HEK293 (cell line): ENCODE data around the gene LRRC8D.

Experiments used
- IKZF3 ChIP-seq: fragments of 450-650 bp; IDR thresholded peaks from 2 replicates; pipeline ENCODE4 v1.5.0; 2018; ENCODE audit warnings: missing biosample characterization, mild to moderate bottlenecking, missing genetic modification characterization, moderate library complexity
- KLF1 ChIP-seq: fragments of 450-650 bp; formaldehyde crosslinking; IDR thresholded peaks from 2 replicates; pipeline ENCODE4 v1.5.1; 2016; ENCODE audit warnings: missing biosample characterization, missing genetic modification characterization
- KLF9 ChIP-seq: fragments of 450-650 bp; formaldehyde crosslinking; IDR thresholded peaks from 2 replicates; pipeline ENCODE4 v1.5.1; 2016; ENCODE audit warnings: missing biosample characterization, missing genetic modification characterization, low read depth
- MYNN ChIP-seq: fragments of 450-650 bp; formaldehyde crosslinking; IDR thresholded peaks from 2 replicates; pipeline ENCODE4 v1.5.1; 2016; ENCODE audit warnings: missing biosample characterization, missing genetic modification characterization, borderline replicate concordance
- OSR2 ChIP-seq: fragments of 450-650 bp; formaldehyde crosslinking; IDR thresholded peaks from 2 replicates; pipeline ENCODE4 v1.5.1; 2016; ENCODE audit warnings: missing biosample characterization, missing genetic modification characterization
- SCRT2 ChIP-seq: fragments of 450-650 bp; formaldehyde crosslinking; IDR thresholded peaks from 2 replicates; pipeline ENCODE4 v1.5.1; 2016; ENCODE audit warnings: missing biosample characterization, missing genetic modification characterization
- SETDB1 ChIP-seq: IDR thresholded peaks from one replicate; pipeline ENCODE4 v1.6.1; 2017; ENCODE audit warnings: mild to moderate bottlenecking, low read length, moderate library complexity, mixed read lengths; ENCODE audit not compliant: insufficient read length
- SP3 ChIP-seq: fragments of 450-650 bp; formaldehyde crosslinking; IDR thresholded peaks from 2 replicates; pipeline ENCODE4 v1.5.1; 2016; ENCODE audit warnings: missing biosample characterization, missing genetic modification characterization
- ZBTB7A ChIP-seq: fragments of 450-650 bp; formaldehyde crosslinking; IDR thresholded peaks from 2 replicates; pipeline ENCODE4 v1.5.1; 2016; ENCODE audit warnings: low read depth, missing biosample characterization, missing genetic modification characterization
- ZBTB8A ChIP-seq: fragments of 450-650 bp; formaldehyde crosslinking; IDR thresholded peaks from 2 replicates; pipeline ENCODE4 v1.5.1; 2016; ENCODE audit warnings: missing biosample characterization, missing genetic modification characterization
- ZFHX2 ChIP-seq: fragments of 450-650 bp; formaldehyde crosslinking; conservative IDR thresholded peaks from 2 replicates; pipeline ENCODE4 v1.5.1; 2016; ENCODE audit warnings: missing biosample characterization, missing genetic modification characterization
- ZFP37 ChIP-seq: fragments of 450-650 bp; formaldehyde crosslinking; IDR thresholded peaks from 2 replicates; pipeline ENCODE4 v1.5.1; 2016; ENCODE audit warnings: missing biosample characterization, missing genetic modification characterization
- ZNF133 ChIP-seq: fragments of 450-650 bp; formaldehyde crosslinking; IDR thresholded peaks from 2 replicates; pipeline ENCODE4 v1.5.1; 2016; ENCODE audit warnings: missing biosample characterization, missing genetic modification characterization
- ZNF138 ChIP-seq: fragments of 450-650 bp; formaldehyde crosslinking; IDR thresholded peaks from 2 replicates; pipeline ENCODE4 v1.5.1; 2016; ENCODE audit warnings: missing biosample characterization, missing genetic modification characterization, borderline replicate concordance
- ZNF2 ChIP-seq: fragments of 450-650 bp; formaldehyde crosslinking; IDR thresholded peaks from 2 replicates; pipeline ENCODE4 v1.5.1; 2016; ENCODE audit warnings: missing biosample characterization, missing genetic modification characterization
- ZNF23 ChIP-seq: fragments of 450-650 bp; formaldehyde crosslinking; IDR thresholded peaks from 2 replicates; pipeline ENCODE4 v1.5.1; 2016; ENCODE audit warnings: missing biosample characterization, missing genetic modification characterization, borderline replicate concordance
- ZNF239 ChIP-seq: fragments of 450-650 bp; formaldehyde crosslinking; IDR thresholded peaks from 2 replicates; pipeline ENCODE4 v1.5.1; 2016; ENCODE audit warnings: missing biosample characterization, missing genetic modification characterization
- ZNF335 ChIP-seq: fragments of 450-650 bp; formaldehyde crosslinking; conservative IDR thresholded peaks from 2 replicates; pipeline ENCODE4 v1.5.1; 2016; ENCODE audit warnings: missing biosample characterization, missing genetic modification characterization
- ZNF366 ChIP-seq: fragments of 450-650 bp; formaldehyde crosslinking; conservative IDR thresholded peaks from 2 replicates; pipeline ENCODE4 v1.5.1; 2016; ENCODE audit warnings: missing biosample characterization, missing genetic modification characterization
- ZNF416 ChIP-seq: fragments of 450-650 bp; formaldehyde crosslinking; IDR thresholded peaks from 2 replicates; pipeline ENCODE4 v1.5.1; 2016; ENCODE audit warnings: missing biosample characterization, missing genetic modification characterization
- ZNF510 ChIP-seq: fragments of 450-650 bp; formaldehyde crosslinking; IDR thresholded peaks from 2 replicates; pipeline ENCODE4 v1.5.1; 2018; ENCODE audit warnings: mild to moderate bottlenecking, missing genetic modification characterization, missing biosample characterization; ENCODE audit not compliant: insufficient replicate concordance
- ZNF529 ChIP-seq: fragments of 450-650 bp; formaldehyde crosslinking; IDR thresholded peaks from 2 replicates; pipeline ENCODE4 v1.5.1; 2017; ENCODE audit warnings: missing genetic modification characterization, missing biosample characterization; ENCODE audit not compliant: insufficient replicate concordance
- ZNF555 ChIP-seq: fragments of 450-650 bp; formaldehyde crosslinking; conservative IDR thresholded peaks from 2 replicates; pipeline ENCODE4 v1.5.1; 2017; ENCODE audit warnings: missing biosample characterization, mild to moderate bottlenecking, missing genetic modification characterization, inconsistent platforms
- ZNF571 ChIP-seq: fragments of 450-650 bp; formaldehyde crosslinking; IDR thresholded peaks from 2 replicates; pipeline ENCODE4 v1.5.0; 2017; ENCODE audit warnings: missing biosample characterization, missing genetic modification characterization
- ZNF610 ChIP-seq: fragments of 450-650 bp; formaldehyde crosslinking; IDR thresholded peaks from 2 replicates; pipeline ENCODE4 v1.5.1; 2016; ENCODE audit warnings: missing biosample characterization, missing genetic modification characterization, borderline replicate concordance
- ZNF692 ChIP-seq: fragments of 450-650 bp; formaldehyde crosslinking; IDR thresholded peaks from 2 replicates; pipeline ENCODE4 v1.5.1; 2016; ENCODE audit warnings: missing biosample characterization, missing genetic modification characterization
- ZSCAN16 ChIP-seq: fragments of 450-650 bp; formaldehyde crosslinking; IDR thresholded peaks from 2 replicates; pipeline ENCODE4 v1.5.1; 2016; ENCODE audit warnings: missing biosample characterization, missing genetic modification characterization
- ZSCAN18 ChIP-seq: fragments of 450-650 bp; formaldehyde crosslinking; IDR thresholded peaks from 2 replicates; pipeline ENCODE4 v1.5.1; 2016; ENCODE audit warnings: missing biosample characterization, missing genetic modification characterization
- ZXDB ChIP-seq: fragments of 450-650 bp; formaldehyde crosslinking; IDR thresholded peaks from 2 replicates; pipeline ENCODE4 v1.5.1; 2016; ENCODE audit warnings: missing biosample characterization, missing genetic modification characterization
- TF ChIP-seq, protein P1 (sequence below): fragments of 450-650 bp; formaldehyde crosslinking; IDR thresholded peaks from 2 replicates; pipeline ENCODE4 v1.5.1; 2016; ENCODE audit warnings: missing biosample characterization, missing genetic modification characterization
- TF ChIP-seq, protein P2 (sequence below): fragments of 450-650 bp; formaldehyde crosslinking; IDR thresholded peaks from 2 replicates; pipeline ENCODE4 v1.5.1; 2017; ENCODE audit warnings: missing biosample characterization, missing genetic modification characterization
- TF ChIP-seq, protein P3 (sequence below): fragments of 450-650 bp; formaldehyde crosslinking; IDR thresholded peaks from 2 replicates; pipeline ENCODE4 v1.5.1; 2016; ENCODE audit warnings: missing biosample characterization, missing genetic modification characterization

Gene LRRC8D

DNA sequence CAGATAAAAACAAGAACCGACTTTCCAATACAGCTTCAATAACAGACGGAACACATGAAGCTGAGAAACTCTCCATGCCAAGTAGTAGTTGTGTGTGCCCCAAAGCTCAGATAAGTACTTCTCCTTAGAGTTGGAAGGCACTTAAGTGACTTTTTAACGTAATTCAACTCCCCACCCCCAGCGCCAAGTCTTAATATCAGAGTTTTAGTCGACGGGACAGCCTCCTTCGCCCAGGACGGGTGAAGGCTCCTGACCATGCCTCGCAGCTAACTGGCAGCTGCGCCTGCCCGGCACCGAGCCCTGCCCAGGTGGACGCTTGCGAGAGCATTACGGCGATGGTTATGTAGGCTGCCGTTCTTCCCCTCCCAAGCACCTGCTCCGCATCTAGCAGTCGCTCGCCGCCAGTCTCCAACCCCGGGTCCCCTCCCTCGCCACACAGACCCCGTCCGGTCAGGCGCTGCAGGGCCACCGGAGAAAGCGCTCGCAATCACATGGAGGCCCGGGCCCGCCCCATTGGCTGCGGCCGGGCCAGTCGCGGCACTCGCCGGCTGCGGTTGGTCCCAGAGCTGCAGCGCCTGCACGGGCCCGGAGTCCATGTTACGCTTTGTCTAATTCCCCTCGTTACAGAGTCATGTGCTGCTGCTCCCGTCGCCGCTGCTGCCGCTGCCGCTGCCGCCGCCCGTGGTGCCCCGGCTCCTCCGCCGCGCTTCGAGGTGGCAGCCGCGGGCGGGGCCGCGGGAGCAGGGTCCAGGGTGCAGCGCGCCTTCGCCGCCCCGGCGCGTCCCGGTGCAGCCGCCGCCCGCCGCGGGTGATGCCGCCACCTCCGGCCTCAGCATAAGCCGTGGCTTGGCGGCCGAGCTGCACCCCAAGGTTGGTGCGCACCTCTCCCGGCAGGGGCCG is at the start of gene LRRC8D (continued):
- peak; percentile 58; the same call in 1 of the 2 replicates for TF ChIP-seq ZNF692 (tag by site-specific recombination)
- 0 out of 2 replicates have a peak, but pooled peaks have one; percentile 48 for TF ChIP-seq ZFP37 (tag by site-specific recombination)
- TF ChIP-seq ZNF571: no peak
- TF ChIP-seq OSR2 (tag by site-specific recombination): no peak
- TF ChIP-seq SETDB1: peak; percentile 36
- no peak for TF ChIP-seq ZNF133 (tag by site-specific recombination)
- no peak for TF ChIP-seq KLF1
- 0 out of 2 replicates have a peak, but pooled peaks have one; percentile 43 for TF ChIP-seq ZNF2 (tag by site-specific recombination)
- TF ChIP-seq ZNF366: no peak
- TF ChIP-seq, protein P1, sequence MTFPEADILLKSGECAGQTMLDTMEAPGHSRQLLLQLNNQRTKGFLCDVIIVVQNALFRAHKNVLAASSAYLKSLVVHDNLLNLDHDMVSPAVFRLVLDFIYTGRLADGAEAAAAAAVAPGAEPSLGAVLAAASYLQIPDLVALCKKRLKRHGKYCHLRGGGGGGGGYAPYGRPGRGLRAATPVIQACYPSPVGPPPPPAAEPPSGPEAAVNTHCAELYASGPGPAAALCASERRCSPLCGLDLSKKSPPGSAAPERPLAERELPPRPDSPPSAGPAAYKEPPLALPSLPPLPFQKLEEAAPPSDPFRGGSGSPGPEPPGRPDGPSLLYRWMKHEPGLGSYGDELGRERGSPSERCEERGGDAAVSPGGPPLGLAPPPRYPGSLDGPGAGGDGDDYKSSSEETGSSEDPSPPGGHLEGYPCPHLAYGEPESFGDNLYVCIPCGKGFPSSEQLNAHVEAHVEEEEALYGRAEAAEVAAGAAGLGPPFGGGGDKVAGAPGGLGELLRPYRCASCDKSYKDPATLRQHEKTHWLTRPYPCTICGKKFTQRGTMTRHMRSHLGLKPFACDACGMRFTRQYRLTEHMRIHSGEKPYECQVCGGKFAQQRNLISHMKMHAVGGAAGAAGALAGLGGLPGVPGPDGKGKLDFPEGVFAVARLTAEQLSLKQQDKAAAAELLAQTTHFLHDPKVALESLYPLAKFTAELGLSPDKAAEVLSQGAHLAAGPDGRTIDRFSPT (tag by site-specific recombination): peak; percentile 57
- TF ChIP-seq ZBTB8A: no peak; the same call in 1 of the 2 replicates
- TF ChIP-seq ZNF239 (tag by site-specific recombination): no peak
- TF ChIP-seq, protein P2, sequence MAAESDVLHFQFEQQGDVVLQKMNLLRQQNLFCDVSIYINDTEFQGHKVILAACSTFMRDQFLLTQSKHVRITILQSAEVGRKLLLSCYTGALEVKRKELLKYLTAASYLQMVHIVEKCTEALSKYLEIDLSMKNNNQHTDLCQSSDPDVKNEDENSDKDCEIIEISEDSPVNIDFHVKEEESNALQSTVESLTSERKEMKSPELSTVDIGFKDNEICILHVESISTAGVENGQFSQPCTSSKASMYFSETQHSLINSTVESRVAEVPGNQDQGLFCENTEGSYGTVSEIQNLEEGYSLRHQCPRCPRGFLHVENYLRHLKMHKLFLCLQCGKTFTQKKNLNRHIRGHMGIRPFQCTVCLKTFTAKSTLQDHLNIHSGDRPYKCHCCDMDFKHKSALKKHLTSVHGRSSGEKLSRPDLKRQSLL (tag by site-specific recombination): no peak
- no peak for TF ChIP-seq ZSCAN18 (tag by site-specific recombination)
- no peak for TF ChIP-seq ZNF529
- TF ChIP-seq SCRT2 (tag by site-specific recombination): no peak
- TF ChIP-seq ZNF510: no peak
- TF ChIP-seq SP3 (tag by site-specific recombination): no peak
- TF ChIP-seq ZSCAN16: no peak
- no peak for TF ChIP-seq ZNF23
- TF ChIP-seq KLF9 (tag by site-specific recombination): peak; percentile 32; the same call in 1 of the 2 replicates
- no peak for TF ChIP-seq ZNF610 (tag by site-specific recombination)
- no peak for TF ChIP-seq MYNN
- TF ChIP-seq ZNF416 (tag by site-specific recombination): no peak
- TF ChIP-seq, protein P3, sequence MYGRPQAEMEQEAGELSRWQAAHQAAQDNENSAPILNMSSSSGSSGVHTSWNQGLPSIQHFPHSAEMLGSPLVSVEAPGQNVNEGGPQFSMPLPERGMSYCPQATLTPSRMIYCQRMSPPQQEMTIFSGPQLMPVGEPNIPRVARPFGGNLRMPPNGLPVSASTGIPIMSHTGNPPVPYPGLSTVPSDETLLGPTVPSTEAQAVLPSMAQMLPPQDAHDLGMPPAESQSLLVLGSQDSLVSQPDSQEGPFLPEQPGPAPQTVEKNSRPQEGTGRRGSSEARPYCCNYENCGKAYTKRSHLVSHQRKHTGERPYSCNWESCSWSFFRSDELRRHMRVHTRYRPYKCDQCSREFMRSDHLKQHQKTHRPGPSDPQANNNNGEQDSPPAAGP: no peak
- no peak for TF ChIP-seq IKZF3 (tag by site-specific recombination)
- peak; percentile 99 for TF ChIP-seq ZNF335 (tag by site-specific recombination)
- TF ChIP-seq ZNF555 (tag by site-specific recombination): no peak
- TF ChIP-seq ZBTB7A (tag by site-specific recombination): 0 out of 2 replicates have a peak, but pooled peaks have one; percentile 23
- no peak for TF ChIP-seq ZNF138 (tag by site-specific recombination)
- peak; percentile 76 for TF ChIP-seq ZXDB (tag by site-specific recombination)
- no peak for TF ChIP-seq ZFHX2 (tag by site-specific recombination)
